GM13977 (cell line): ENCODE measurements around the gene SCFD1.

Experiments used
- DNase-seq: peaks from one replicate; pipeline ENCODE4 v3.0.0; 2012; ENCODE audit warnings: low spot score
- CTCF ChIP-seq: IDR thresholded peaks from 2 replicates; pipeline ENCODE4 v1.5.1; 2012; ENCODE audit warnings: mild to moderate bottlenecking, control low read depth; ENCODE audit not compliant: insufficient read depth; ENCODE audit errors: extremely low read depth, missing control alignments
- in situ Hi-C: fragments of 300-500 bp; cut with MboI; formaldehyde crosslinking; loops from one replicate; pipeline ENCODE4 v1.12.0; 2022; ENCODE audit warnings: low sequenced_read_pairs, low pct_unique_long_range_greater_than_20kb, mixed read lengths, inconsistent platforms; ENCODE audit not compliant: unreplicated experiment

Gene SCFD1

GRCh38 chr14:30759172-30760125 is 137.3 kb downstream of the SCFD1 start:
- in situ Hi-C loops, result no loop called here
- no peak for TF ChIP-seq CTCF
- no peak for DNase-seq

- DNase-seq, result no peak
- in situ Hi-C loops, result no loop called here
- TF ChIP-seq CTCF, result no peak
Measured at GRCh38 chr14:30763891-30764290, 141.8 kb downstream of the SCFD1 start.

GRCh38 chr14:30767624-30768023 is 145.5 kb downstream of the SCFD1 start:
- TF ChIP-seq CTCF, result no peak
- no peak for DNase-seq
- in situ Hi-C loops, result no loop called here

- no peak for TF ChIP-seq CTCF
- DNase-seq, result no peak
- in situ Hi-C loops, result no loop called here
Measured at GRCh38 chr14:30768791-30769190, 146.7 kb downstream of the SCFD1 start.

- no peak for TF ChIP-seq CTCF
- in situ Hi-C loops, result no loop called here
- no peak for DNase-seq
Measured at GRCh38 chr14:30770376-30770775, 148.3 kb downstream of the SCFD1 start.

GRCh38 chr14:30771595-30771994 is 149.5 kb downstream of the SCFD1 start:
- TF ChIP-seq CTCF, result no peak
- in situ Hi-C loops, result no loop called here
- no peak for DNase-seq
